SK-N-SH (cell line): ENCODE data around the gene CRYBG1. TPM values are rescaled to one million over a fixed set of nuclear protein-coding genes. Genes with fewer than 3 reads are reported as not detected.

Experiments used
- CTCF ChIA-PET: fragments of 300-600, 350-600 bp; formaldehyde crosslinking; extraction: SDS; loops from one replicate; lab custom pipeline; 2021; lab: Yijun Ruan, JAX
- POLR2A ChIA-PET: fragments of 350-600 bp; sonication (Branson Sonifier 250); formaldehyde crosslinking; extraction: SDS; loops from one replicate; lab custom pipeline; 2020; ENCODE audit warnings: antibody characterized with exemption, inconsistent platforms; lab: Yijun Ruan, JAX
- DNase-seq: peaks from one replicate; pipeline ENCODE4 v3.0.0; 2012
- H2AFZ ChIP-seq: fragments of 200-600 bp; sonication (generic); 2 replicates; pipeline ENCODE4 v1.8.1; 2016; ENCODE audit warnings: antibody characterized with exemption, mild to moderate bottlenecking, low read depth
- H3F3A ChIP-seq: fragments of 200-600 bp; sonication (generic); replicated peaks from 2 replicates; pipeline ENCODE3; 2016; ENCODE audit warnings: antibody characterized with exemption, mild to moderate bottlenecking; ENCODE audit not compliant: insufficient read depth
- H3K27ac ChIP-seq, 2 experiments: fragments of 200-500 bp in 1 of 2; fragments of 200-600 bp in 1 of 2; sonication (Bioruptor generic) in 1 of 2; sonication (generic), shearing (Covaris generic) in 1 of 2; 2 replicates each; pipeline versions ENCODE4 v1.5.1 to v1.6.1; 2014 to 2016; ENCODE audit warnings: low read depth in 2 of 2, inconsistent platforms in 1 of 2, low read length in 1 of 2, mild to moderate bottlenecking in 1 of 2, mixed read lengths in 1 of 2
- H3K27me3 ChIP-seq: fragments of 200-600 bp; sonication (generic), shearing (Covaris generic); 2 replicates; pipeline ENCODE4 v1.6.1; 2016; ENCODE audit warnings: mixed run types; ENCODE audit not compliant: insufficient read depth
- H3K36me3 ChIP-seq, 2 experiments: fragments of 200-500 bp in 1 of 2; fragments of 200-600 bp in 1 of 2; sonication (Bioruptor generic) in 1 of 2; sonication (generic) in 1 of 2; replicated peaks in 1 of 2; 2 replicates each; pipeline versions ENCODE3 to v1.5.1; 2014 to 2016; ENCODE audit warnings: low read length in 1 of 2, mild to moderate bottlenecking in 1 of 2; ENCODE audit not compliant: insufficient read depth in 2 of 2, control insufficient read depth in 1 of 2
- H3K4me1 ChIP-seq, 2 experiments: fragments of 200-500 bp in 1 of 2; fragments of 200-600 bp in 1 of 2; sonication (Bioruptor generic) in 1 of 2; sonication (generic), shearing (Covaris generic) in 1 of 2; 2 replicates each; pipeline versions ENCODE4 v1.5.1 to v1.6.1; 2014 to 2016; ENCODE audit warnings: low read depth in 1 of 2, low read length in 1 of 2, mixed run types in 1 of 2; ENCODE audit not compliant: insufficient read depth in 2 of 2, control insufficient read depth in 1 of 2
- H3K4me2 ChIP-seq: fragments of 200-600 bp; sonication (generic), shearing (Covaris generic); 2 replicates; pipeline ENCODE4 v1.6.1; 2017; ENCODE audit warnings: mixed run types
- H3K4me3 ChIP-seq, 2 experiments: fragments of 200-500 bp in 1 of 2; fragments of 200-600 bp in 1 of 2; sonication (Bioruptor generic) in 1 of 2; sonication (generic), shearing (Covaris generic) in 1 of 2; 2 replicates each; pipeline versions ENCODE4 v1.5.1 to v1.8.1; 2014 to 2016; ENCODE audit warnings: low read depth in 2 of 2, inconsistent platforms in 1 of 2, low read length in 1 of 2, mild to moderate bottlenecking in 1 of 2, mixed read lengths in 1 of 2, moderate library complexity in 1 of 2
- H3K79me2 ChIP-seq: fragments of 200-600 bp; sonication (generic); 2 replicates; pipeline ENCODE4 v1.8.1; 2017; ENCODE audit warnings: mild to moderate bottlenecking; ENCODE audit not compliant: insufficient read depth
- H3K9ac ChIP-seq: fragments of 200-600 bp; sonication (generic); 2 replicates; pipeline ENCODE4 v1.6.1; 2017; ENCODE audit warnings: mixed run types
- H3K9me2 ChIP-seq: fragments of 200-600 bp; sonication (generic); 2 replicates; pipeline ENCODE4 v1.6.1; 2017; ENCODE audit warnings: mixed run types
- H3K9me3 ChIP-seq: fragments of 200-600 bp; sonication (generic); 2 replicates; pipeline ENCODE4 v1.6.1; 2017; ENCODE audit warnings: mixed run types, mild to moderate bottlenecking, moderate library complexity
- H4K20me1 ChIP-seq: fragments of 200-600 bp; sonication (generic); 2 replicates; pipeline ENCODE4 v1.6.1; 2017; ENCODE audit warnings: mild to moderate bottlenecking, mixed run types; ENCODE audit not compliant: insufficient read depth
- CTCF ChIP-seq: fragments of 200-600 bp; sonication (generic); IDR thresholded peaks from 2 replicates; pipeline ENCODE4 v1.6.1; 2017; ENCODE audit warnings: antibody characterized with exemption, mild to moderate bottlenecking, moderate library complexity
- FOXJ3 ChIP-seq: sonication (generic); formaldehyde crosslinking; IDR thresholded peaks from 2 replicates; pipeline ENCODE4 v1.5.1; 2020; ENCODE audit warnings: mild to moderate bottlenecking, missing genetic modification reagents
- MAX ChIP-seq: IDR thresholded peaks from 2 replicates; pipeline ENCODE4 v1.4.0; 2012; ENCODE audit warnings: low read depth
- NFIC ChIP-seq: IDR thresholded peaks from 2 replicates; pipeline ENCODE4 v1.4.0; 2012; ENCODE audit warnings: borderline replicate concordance
- NRF1 ChIP-seq: IDR thresholded peaks from 2 replicates; pipeline ENCODE4 v1.6.1; 2012; ENCODE audit warnings: low read depth, mild to moderate bottlenecking, low read length
- RAD21 ChIP-seq: IDR thresholded peaks from 2 replicates; pipeline ENCODE4 v1.6.1; 2012; ENCODE audit warnings: mild to moderate bottlenecking, low read length
- RCOR1 ChIP-seq: fragments of 150-350 bp; IDR thresholded peaks from 2 replicates; pipeline ENCODE4 v1.6.1; 2017; ENCODE audit warnings: antibody characterized with exemption, low read length
- RFX5 ChIP-seq: IDR thresholded peaks from 2 replicates; pipeline ENCODE4 v1.6.1; 2012; ENCODE audit warnings: mild to moderate bottlenecking, improper control_type of control experiment, low read length
- YY1 ChIP-seq: IDR thresholded peaks from 2 replicates; pipeline ENCODE4 v1.4.0; 2012; ENCODE audit warnings: low read depth, mild to moderate bottlenecking
- WGBS: methylation state at CpG from one replicate; pipeline ENCODE4 v1.1.6; 2017; ENCODE audit warnings: low lambda C conversion rate; 5-methylcytosine and 5-hydroxymethylcytosine counted together
- polyA plus RNA-seq, 3 experiments: library from polyadenylated mRNA; depleted of rRNA; stranded (reverse); fragments of >200 nt; gene quantifications; 2 replicates each; pipeline ENCODE4 v1.2.3, GENCODE V29; 2012
- TF ChIP-seq, protein P1 (sequence below): IDR thresholded peaks from 2 replicates; pipeline ENCODE4 v1.4.0; 2012; ENCODE audit warnings: low read depth, borderline replicate concordance

Gene CRYBG1
- polyA plus RNA-seq, 1 of the 3 experiments (the other 2 are of a cell fraction): 13.8 TPM

DNA sequence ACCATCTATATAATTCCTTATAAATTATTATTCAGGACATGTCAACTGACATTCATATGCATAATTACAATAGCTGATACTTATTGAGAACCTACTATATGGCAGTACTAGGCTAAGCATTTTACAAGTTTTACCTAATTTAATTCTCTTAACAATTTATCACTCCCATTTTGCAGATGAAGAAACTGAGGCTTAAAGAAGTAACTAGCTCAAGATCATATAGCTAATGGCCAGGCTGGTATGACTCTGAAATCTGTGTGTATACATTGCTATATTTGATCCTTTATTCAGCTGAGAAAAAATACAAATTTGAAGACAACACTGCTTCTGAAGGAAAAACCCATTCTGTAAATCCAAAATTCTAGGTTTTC lies 85.0 kb downstream of the CRYBG1 start:
- Histone ChIP-seq H3K27me3 (peaks cover 18% of the 10 kb centered on the region), H4K20me1 (no peaks in the 10 kb centered on the region), H3K4me3 (no peak overlapping the region), H3K9ac (no peak overlapping the region), H2AFZ (no peak overlapping the region), H3K9me3 (no peaks in the 10 kb centered on the region), H3K4me2 (no peak overlapping the region), H3K4me1 (no peaks in the 10 kb centered on the region), H3K27ac (no peak overlapping the region), H3K9me2 (no peaks in the 10 kb centered on the region), H3F3A (no peaks in the 10 kb centered on the region), H3K79me2 (no peaks in the 10 kb centered on the region), H3K36me3 (no peaks in the 10 kb centered on the region)
- POLR2A ChIA-PET: no interaction called here
- DNase-seq: no peak
- TF ChIP-seq, protein P1, sequence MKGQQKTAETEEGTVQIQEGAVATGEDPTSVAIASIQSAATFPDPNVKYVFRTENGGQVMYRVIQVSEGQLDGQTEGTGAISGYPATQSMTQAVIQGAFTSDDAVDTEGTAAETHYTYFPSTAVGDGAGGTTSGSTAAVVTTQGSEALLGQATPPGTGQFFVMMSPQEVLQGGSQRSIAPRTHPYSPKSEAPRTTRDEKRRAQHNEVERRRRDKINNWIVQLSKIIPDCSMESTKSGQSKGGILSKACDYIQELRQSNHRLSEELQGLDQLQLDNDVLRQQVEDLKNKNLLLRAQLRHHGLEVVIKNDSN: no peak
- CTCF ChIA-PET: interaction anchor here (0.6 to 6.7 kb wide), 38 partner anchors 11 to 1358 kb away, joined by 3 to 64 read pairs (median 4); partner anchors contain the start of gene CRYBG1

- peak; percentile 12 for DNase-seq
- Histone ChIP-seq H3K4me1 (no peaks in the 10 kb centered on the region), H3K36me3 (no peaks in the 10 kb centered on the region), H3K9ac (no peak overlapping the region), H2AFZ (no peak overlapping the region), H3K27me3 (peaks cover 13% of the 10 kb centered on the region), H3F3A (no peaks in the 10 kb centered on the region), H3K4me2 (no peak overlapping the region), H3K9me2 (no peaks in the 10 kb centered on the region), H3K79me2 (no peaks in the 10 kb centered on the region), H4K20me1 (no peaks in the 10 kb centered on the region), H3K27ac (no peak overlapping the region), H3K4me3 (no peak overlapping the region), H3K9me3 (no peaks in the 10 kb centered on the region)
- ChIA-PET POLR2A (no interaction called here), CTCF (interaction anchor here (0.6 to 6.7 kb wide), 15 partner anchors 16 to 551 kb away, joined by 3 to 64 read pairs (median 6); no protein-coding TSS in a partner anchor)
- peak; percentile 73 for TF ChIP-seq CTCF
- TF ChIP-seq YY1: no peak
- TF ChIP-seq NFIC: no peak
- no peak for TF ChIP-seq NRF1
- no peak for TF ChIP-seq FOXJ3
- no peak for TF ChIP-seq MAX
- TF ChIP-seq RCOR1: no peak
- no peak for TF ChIP-seq RFX5
- TF ChIP-seq RAD21: peak; percentile 63
- 53% methylated on average over 4 of the region's 4 CpGs for WGBS
These were observed 85.9 kb downstream of the CRYBG1 start for GRCh38 chr6:106446287-106446885.
